ENCODE results near the gene CLDN9. TPM values are rescaled to one million over a fixed set of nuclear protein-coding genes. Genes with fewer than 3 reads are reported as not detected.

Gene CLDN9
- total RNA-seq, 4 donors from 2014 or later = not detected

- Histone ChIP-seq H3K27ac (no peak overlapping the region), H3K9me3 (no peaks in the 10 kb centered on the region), H3K4me3 (peak overlapping the region; percentile 36), H3K27me3 (peaks cover 68% of the 10 kb centered on the region), H3K36me3 (no peaks in the 10 kb centered on the region), H3K4me1 (peaks cover 90% of the 10 kb centered on the region)
- no peak for DNase-seq (ENCODE audit: low spot score in 2 of 2)
- 66% methylated on average over 39 of the region's 39 CpGs for WGBS
- no peak for TF ChIP-seq EP300 (IDR thresholded peaks at IDR 0.05)
- no peak for TF ChIP-seq CTCF (IDR thresholded peaks at IDR 0.05)
- TF ChIP-seq POLR2AphosphoS5 (IDR thresholded peaks at IDR 0.05) = no peak
- TF ChIP-seq POLR2A (IDR thresholded peaks at IDR 0.05) = no peak
Measured at GRCh38 chr16:2966043-2966807, 46.5 kb upstream of the CLDN9 start.

- Histone ChIP-seq H3K4me1 (peaks cover 86% of the 10 kb centered on the region), H3K27ac (no peak overlapping the region), H3K27me3 (peaks cover 62% of the 10 kb centered on the region), H3K9me3 (no peaks in the 10 kb centered on the region), H3K4me3 (peak overlapping the region; percentile 36), H3K36me3 (no peaks in the 10 kb centered on the region)
- no peak for DNase-seq (ENCODE audit: low spot score in 2 of 2)
- WGBS = 9% methylated on average over 9 of the region's 46 CpGs
- peak in 1 of 2 donors; percentile 11 for TF ChIP-seq CTCF (IDR thresholded peaks at IDR 0.05)
- TF ChIP-seq POLR2AphosphoS5 (IDR thresholded peaks at IDR 0.05) = no peak
Measured at GRCh38 chr16:2966808-2967191, 45.9 kb upstream of the CLDN9 start.

- TF ChIP-seq POLR2A (IDR thresholded peaks at IDR 0.05) = no peak
- no peak for TF ChIP-seq POLR2AphosphoS5 (IDR thresholded peaks at IDR 0.05)
- no peak for TF ChIP-seq CTCF (IDR thresholded peaks at IDR 0.05)
- no peak for TF ChIP-seq EP300 (IDR thresholded peaks at IDR 0.05)
- peak overlapping the region; percentile 36 for H3K4me3 ChIP-seq
Measured at GRCh38 chr16:2967211-2967631, 45.5 kb upstream of the CLDN9 start.

GRCh38 chr16:2967721-2968161, 45.0 kb upstream of the CLDN9 start:
- no peak for TF ChIP-seq POLR2A (IDR thresholded peaks at IDR 0.05)
- TF ChIP-seq EP300 (IDR thresholded peaks at IDR 0.05) = no peak
- TF ChIP-seq POLR2AphosphoS5 (IDR thresholded peaks at IDR 0.05) = no peak
- TF ChIP-seq CTCF (IDR thresholded peaks at IDR 0.05) = no peak
- Histone ChIP-seq H3K36me3 (no peaks in the 10 kb centered on the region), H3K4me1 (peaks cover 78% of the 10 kb centered on the region), H3K9me3 (no peaks in the 10 kb centered on the region), H3K27ac (no peak overlapping the region), H3K4me3 (peak overlapping the region; percentile 87), H3K27me3 (peaks cover 53% of the 10 kb centered on the region)
- WGBS = 53% methylated on average over 6 of the region's 33 CpGs
- no peak for DNase-seq (ENCODE audit: low spot score in 2 of 2)

More at GRCh38 chr16:2967211-2967631, 45.5 kb upstream of the CLDN9 start:
- Histone ChIP-seq H3K27ac (no peak overlapping the region), H3K36me3 (no peaks in the 10 kb centered on the region), H3K9me3 (no peaks in the 10 kb centered on the region), H3K4me1 (peaks cover 82% of the 10 kb centered on the region), H3K27me3 (peaks cover 58% of the 10 kb centered on the region)
- WGBS = no CpG with 5 or more reads among the region's 51 CpGs
- no peak for DNase-seq (ENCODE audit: low spot score in 2 of 2)

GRCh38 chr16:2968368-2968737, 44.4 kb upstream of the CLDN9 start:
- no peaks in the 10 kb centered on the region for H3K9me3 ChIP-seq
- 14% methylated on average over 14 of the region's 18 CpGs for WGBS
- no peak for DNase-seq (ENCODE audit: low spot score in 2 of 2)
- peak overlapping the region; percentile 87 for H3K4me3 ChIP-seq
- H3K36me3 ChIP-seq = no peaks in the 10 kb centered on the region
- peak overlapping the region; percentile 16 for H3K27ac ChIP-seq
- H3K27me3 ChIP-seq = peaks cover 47% of the 10 kb centered on the region
- TF ChIP-seq POLR2A (IDR thresholded peaks at IDR 0.05) (no peak), CTCF (IDR thresholded peaks at IDR 0.05) (no peak), POLR2AphosphoS5 (IDR thresholded peaks at IDR 0.05) (no peak), EP300 (IDR thresholded peaks at IDR 0.05) (no peak)
- peaks cover 71% of the 10 kb centered on the region for H3K4me1 ChIP-seq
